K562 (cell line): ENCODE results near the gene CDC45. TPM values are rescaled to one million over a fixed set of nuclear protein-coding genes. Genes with fewer than 3 reads are reported as not detected.

ENCODE experiments used
- CBX2 ChIP-seq: fragments of 200-600 bp; sonication (generic); IDR thresholded peaks from one replicate; pipeline ENCODE4 v1.6.1; 2012; ENCODE audit warnings: mild to moderate bottlenecking, low read length, inconsistent platforms; ENCODE audit not compliant: insufficient read depth, poor library complexity, severe bottlenecking
- CHD4 ChIP-seq: fragments of 200-600 bp; sonication (generic); IDR thresholded peaks from 3 replicates; pipeline ENCODE4 v1.6.1; 2012; ENCODE audit warnings: low read depth, mild to moderate bottlenecking, mixed read lengths, low read length, inconsistent platforms; ENCODE audit not compliant: insufficient read depth, insufficient replicate concordance, poor library complexity, severe bottlenecking
- CREBBP ChIP-seq: IDR thresholded peaks from one replicate; pipeline ENCODE4 v1.6.1; 2012; ENCODE audit warnings: low read depth, mild to moderate bottlenecking, control low read depth, inconsistent platforms, low read length
- EHMT2 ChIP-seq: fragments of 450-650 bp; IDR thresholded peaks from 2 replicates; pipeline ENCODE4 v1.6.1; 2018; ENCODE audit warnings: antibody characterized with exemption
- FOXK1 ChIP-seq: sonication (generic); formaldehyde crosslinking; IDR thresholded peaks from 2 replicates; pipeline ENCODE4 v1.8.0; 2022; ENCODE audit warnings: missing genetic modification reagents, mild to moderate bottlenecking, borderline replicate concordance
- HNRNPH1 ChIP-seq: fragments of 200-400 bp; formaldehyde crosslinking; optimal IDR thresholded peaks from 2 replicates; pipeline ENCODE3; 2017; ENCODE audit warnings: low read depth, mild to moderate bottlenecking, low read length, moderate library complexity
- HNRNPK ChIP-seq: fragments of 200-400 bp; formaldehyde crosslinking; IDR thresholded peaks from one replicate; pipeline ENCODE4 v1.6.1; 2018; ENCODE audit warnings: mild to moderate bottlenecking, low read depth, low read length; ENCODE audit not compliant: poor library complexity, severe bottlenecking
- HNRNPUL1 ChIP-seq: fragments of 200-400 bp; formaldehyde crosslinking; IDR thresholded peaks from 2 replicates; pipeline ENCODE4 v1.6.1; 2017; ENCODE audit warnings: low read length
- KAT2B ChIP-seq: IDR thresholded peaks from one replicate; pipeline ENCODE4 v1.6.1; 2012; ENCODE audit warnings: low read depth, mild to moderate bottlenecking, control low read depth, inconsistent platforms, low read length, moderate library complexity
- MAX ChIP-seq: sonication (generic); formaldehyde crosslinking; IDR thresholded peaks from 2 replicates; pipeline ENCODE4 v1.9.0; 2022; ENCODE audit warnings: mild to moderate bottlenecking, missing genetic modification reagents
- MBD1 ChIP-seq: fragments of 250-450 bp; sonication (Bioruptor Pico); IDR thresholded peaks from 2 replicates; pipeline ENCODE4 v1.8.0; 2022; ENCODE audit warnings: inconsistent platforms
- NFIC ChIP-seq: fragments of 450-650 bp; IDR thresholded peaks from 2 replicates; pipeline ENCODE4 v1.6.1; 2017; ENCODE audit warnings: mild to moderate bottlenecking, inconsistent platforms
- RCOR1 ChIP-seq, 2 experiments: IDR thresholded peaks; 2 replicates each; pipeline ENCODE4 v1.6.1; 2012; ENCODE audit warnings: low read depth in 2 of 2, low read length in 2 of 2, borderline replicate concordance in 1 of 2, improper control_type of control experiment in 1 of 2
- RHOXF2B ChIP-seq: fragments of 250-450 bp; sonication (Bioruptor Pico); conservative IDR thresholded peaks from 2 replicates; pipeline ENCODE4 v1.5.1; 2021
- SFPQ ChIP-seq: fragments of 200-400 bp; formaldehyde crosslinking; IDR thresholded peaks from 2 replicates; pipeline ENCODE4 v1.6.1; 2017; ENCODE audit warnings: mild to moderate bottlenecking, low read depth, low read length, moderate library complexity
- SPI1 ChIP-seq: IDR thresholded peaks from 2 replicates; pipeline ENCODE4 v1.6.1; 2011; ENCODE audit warnings: low read depth, low read length, control low read depth, borderline replicate concordance
- SRSF9 ChIP-seq: fragments of 200-400 bp; formaldehyde crosslinking; IDR thresholded peaks from 2 replicates; pipeline ENCODE4 v1.6.1; 2017; ENCODE audit warnings: low read depth, low read length, borderline replicate concordance
- TCF7 ChIP-seq: sonication (generic); IDR thresholded peaks from 2 replicates; pipeline ENCODE4 v1.6.1; 2016; ENCODE audit warnings: antibody characterized with exemption, borderline replicate concordance
- TFE3 ChIP-seq: fragments of 450-650 bp; formaldehyde crosslinking; IDR thresholded peaks from 2 replicates; pipeline ENCODE4 v1.4.0; 2020; ENCODE audit warnings: mild to moderate bottlenecking, mixed read lengths
- ZC3H8 ChIP-seq: fragments of 450-650 bp; IDR thresholded peaks from 2 replicates; pipeline ENCODE4 v1.6.1; 2017
- ZHX1 ChIP-seq: fragments of 150-350 bp; conservative IDR thresholded peaks from 2 replicates; pipeline ENCODE4 v1.6.1; 2014; ENCODE audit warnings: low read length
- polyA plus RNA-seq, 8 experiments: library from polyadenylated mRNA; depleted of rRNA in 4 of 8; stranded (reverse) in 5 of 8; unstranded in 3 of 8; fragments of >200 nt; fragmentation: Nextera tagmentation in 2 of 8; fragmentation: Illumina TruSeq in 1 of 8; extraction: Ambion mirVana in 2 of 8; extraction: Trizol in 1 of 8; gene quantifications; 2 replicates each; pipeline versions ENCODE4 v1.2.1 to v1.2.3, GENCODE V29; 2011 to 2014; ENCODE audit warnings: inconsistent platforms in 1 of 8, missing spikeins in 1 of 8
- total RNA-seq, 7 experiments: library from RNA; depleted of rRNA in 6 of 7; stranded (reverse); fragments of >200 nt in 6 of 7; fragmentation: Illumina TruSeq in 2 of 7; extraction: Trizol in 2 of 7; gene quantifications; 2 replicates each; pipeline versions ENCODE4 v1.2.1 to v1.2.3, GENCODE V29; 2011 to 2021; ENCODE audit warnings: low replicate concordance in 1 of 7

The CDC45 gene
- total and polyA plus RNA-seq, 9 of the 15 experiments (the other 6 are each of a cell fraction or from before 2014, with no cell fraction given) = 251 to 580 (median 410) TPM

- no peak for TF ChIP-seq MBD1 (CRISPR knock-in tag)
- 0 out of 2 replicates have a peak, but pooled peaks have one; percentile 10 for TF ChIP-seq SPI1
- TF ChIP-seq TFE3 (CRISPR knock-in tag) = no peak
- TF ChIP-seq RHOXF2B = no peak
- TF ChIP-seq TCF7 = no peak
- TF ChIP-seq CBX2 = no peak
- TF ChIP-seq NFIC = no peak
- no peak for TF ChIP-seq HNRNPH1
- TF ChIP-seq SRSF9 = no peak
- no peak for TF ChIP-seq HNRNPK
- 0 out of 4 replicates have a peak, but pooled peaks of 1 of the 2 experiments have one; percentile 48 for TF ChIP-seq RCOR1 (IDR thresholded peaks at IDR 0.05; ENCODE audit: borderline replicate concordance in 1 of 2, low read depth in 2 of 2, low read length in 2 of 2)
- 0 out of 2 replicates have a peak, but pooled peaks have one; percentile 51 for TF ChIP-seq HNRNPUL1
- TF ChIP-seq CHD4 = no peak
- peak; percentile 9 for TF ChIP-seq KAT2B
- no peak for TF ChIP-seq ZHX1
- no peak for TF ChIP-seq MAX (CRISPR knock-in tag)
- no peak for TF ChIP-seq ZC3H8
- no peak for TF ChIP-seq EHMT2
- no peak for TF ChIP-seq SFPQ
- TF ChIP-seq FOXK1 (CRISPR knock-in tag) = no peak
- no peak for TF ChIP-seq CREBBP
Observed at GRCh38 chr22:19503367-19503766, 23.6 kb downstream of the CDC45 start (continued).
